Fibroblast of skin of left biceps (primary cell): ENCODE data around the gene B3GNT2.
"Not testable (repeated sequence)": the region's sequence is repeated elsewhere in the genome, so short reads cannot be mapped to it uniquely, and the experiment has no call there.

Source experiments
- DNase-seq, 2 experiments: peaks; one replicate each; pipeline ENCODE4 v3.0.0-alpha.2; 2013; ENCODE audit warnings: low read depth in 2 of 2

Gene B3GNT2

GRCh38 chr2:62195421-62196277, at the start of gene B3GNT2:
Gene B3GNT2 (plus strand): TSS chr2:62196115. CDS start chr2:62222221, 26,106 bp downstream.
- peak; percentile 40 to 43 for DNase-seq

- DNase-seq: not testable (repeated sequence)
Measured at GRCh38 chr2:62146790-62147189, 49.1 kb upstream of the B3GNT2 start.

- peak; percentile 47 to 57 for DNase-seq
Measured at GRCh38 chr2:62147610-62148301, 48.2 kb upstream of the B3GNT2 start.

- peak; percentile 75 to 79 for DNase-seq
Measured at GRCh38 chr2:62149708-62150107, 46.2 kb upstream of the B3GNT2 start.

- no peak for DNase-seq
Measured at GRCh38 chr2:62150597-62151305, 45.2 kb upstream of the B3GNT2 start.

GRCh38 chr2:62151306-62151638, 44.6 kb upstream of the B3GNT2 start:
- DNase-seq: no peak

GRCh38 chr2:62152000-62152399, 43.9 kb upstream of the B3GNT2 start:
- DNase-seq: no peak

GRCh38 chr2:62156861-62157496, 38.9 kb upstream of the B3GNT2 start:
- no peak for DNase-seq

- DNase-seq: no peak
Measured at GRCh38 chr2:62158444-62159121, 37.3 kb upstream of the B3GNT2 start.

GRCh38 chr2:62160691-62161090, 35.2 kb upstream of the B3GNT2 start:
- DNase-seq: not testable (repeated sequence)

- no peak for DNase-seq
Measured at GRCh38 chr2:62163106-62163831, 32.6 kb upstream of the B3GNT2 start.

GRCh38 chr2:62163834-62164233, 32.1 kb upstream of the B3GNT2 start:
- DNase-seq: no peak

- no peak for DNase-seq
Measured at GRCh38 chr2:62175728-62176127, 20.2 kb upstream of the B3GNT2 start.

GRCh38 chr2:62176801-62177200, 19.1 kb upstream of the B3GNT2 start:
- no peak for DNase-seq

GRCh38 chr2:62177392-62178049, 18.4 kb upstream of the B3GNT2 start:
- no peak for DNase-seq

GRCh38 chr2:62178741-62179271, 17.1 kb upstream of the B3GNT2 start:
- no peak for DNase-seq

- no peak for DNase-seq
Measured at GRCh38 chr2:62180975-62181374, 14.9 kb upstream of the B3GNT2 start.

- DNase-seq: no peak
Measured at GRCh38 chr2:62181843-62182242, 14.1 kb upstream of the B3GNT2 start.

- peak in 1 of 2 experiments; percentile 3 for DNase-seq
Measured at GRCh38 chr2:62184512-62185230, 11.2 kb upstream of the B3GNT2 start.
